GM19239 (cell line): Measurements from ENCODE around the gene LEAP2.

Experiments
- DNase-seq: peaks from one replicate; pipeline ENCODE4 v3.0.0; 2011; ENCODE audit warnings: low spot score; ENCODE audit not compliant: insufficient read length
- FAIRE-seq: peaks from 2 replicates; lab custom pipeline; 2011; peaks lifted over from hg19 to GRCh38; lab: Jason Lieb, UNC

The LEAP2 gene

DNA sequence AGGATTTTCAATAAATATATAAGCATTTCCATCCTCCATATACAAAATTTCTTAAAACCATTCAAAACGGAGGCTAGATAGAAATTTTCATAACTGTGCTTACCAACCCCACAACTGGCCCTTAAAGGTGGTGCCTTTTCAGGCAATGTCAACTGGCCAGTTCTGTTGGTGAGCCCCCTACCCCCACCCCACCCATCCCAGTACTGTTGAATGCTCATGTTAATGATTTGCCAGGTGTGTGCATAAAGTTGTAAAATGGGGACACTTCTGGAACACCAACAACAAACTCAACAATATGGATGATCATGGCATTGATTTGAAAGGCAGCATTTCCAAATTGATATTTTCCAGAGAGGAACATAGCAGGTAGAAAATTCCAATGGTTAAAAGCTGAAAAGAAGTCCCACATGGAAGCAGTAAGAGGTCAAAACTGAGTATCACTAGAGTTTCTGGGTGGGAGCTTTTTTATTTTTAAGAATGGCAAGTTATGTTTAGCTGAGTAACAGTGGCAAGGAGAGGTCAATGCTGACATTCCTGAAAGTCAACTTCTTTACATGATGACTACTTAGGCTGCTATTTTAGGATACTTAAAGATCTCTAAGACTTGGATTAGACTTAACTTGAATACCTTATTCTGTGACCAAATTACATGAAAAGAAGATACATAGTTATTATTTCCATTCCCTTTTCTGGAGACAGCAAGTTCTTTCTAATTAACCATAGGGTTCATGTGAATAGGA lies 2.7 kb downstream of the LEAP2 start:
- DNase-seq (no peak), FAIRE-seq (no peak)

DNA sequence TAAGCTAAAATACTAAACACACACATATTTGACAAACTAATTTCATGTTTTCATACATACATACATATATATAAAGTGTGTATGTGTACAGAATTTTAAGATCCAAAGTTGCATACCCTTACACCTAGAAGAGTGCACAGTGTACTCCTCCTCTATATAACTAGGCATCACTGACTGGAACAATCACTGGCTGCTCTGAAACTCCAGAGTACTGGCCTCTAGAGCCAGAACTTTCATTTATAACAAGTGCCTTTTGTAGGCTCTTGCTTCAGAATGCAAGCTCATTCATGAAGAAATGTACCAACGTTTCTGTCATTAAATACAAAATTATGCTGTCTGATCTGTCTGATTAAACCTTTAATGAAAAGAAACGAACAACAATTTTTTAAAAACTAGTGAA lies 4.0 kb downstream of the LEAP2 start:
- FAIRE-seq = no peak
- DNase-seq = no peak

DNA sequence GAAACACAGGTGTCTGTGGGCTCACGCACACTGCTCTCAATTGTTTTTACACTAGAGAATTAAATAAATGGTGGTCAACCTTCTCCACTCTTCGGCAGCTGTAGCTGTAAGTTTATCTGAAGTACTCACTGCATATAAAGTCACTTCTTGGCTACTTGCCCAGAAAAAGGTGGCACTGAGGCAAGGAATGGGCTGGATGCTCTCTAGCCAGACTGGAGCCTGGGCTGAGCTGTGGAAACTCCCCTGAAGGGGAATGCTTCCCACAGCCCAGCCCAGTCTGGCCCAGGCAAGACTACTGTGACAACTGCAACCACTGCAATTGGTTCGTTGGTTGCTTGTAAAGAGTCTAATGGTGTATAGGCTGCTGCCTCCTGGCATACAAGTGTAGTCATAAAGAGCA lies 4.5 kb downstream of the LEAP2 start:
- DNase-seq = no peak
- no peak for FAIRE-seq

DNA sequence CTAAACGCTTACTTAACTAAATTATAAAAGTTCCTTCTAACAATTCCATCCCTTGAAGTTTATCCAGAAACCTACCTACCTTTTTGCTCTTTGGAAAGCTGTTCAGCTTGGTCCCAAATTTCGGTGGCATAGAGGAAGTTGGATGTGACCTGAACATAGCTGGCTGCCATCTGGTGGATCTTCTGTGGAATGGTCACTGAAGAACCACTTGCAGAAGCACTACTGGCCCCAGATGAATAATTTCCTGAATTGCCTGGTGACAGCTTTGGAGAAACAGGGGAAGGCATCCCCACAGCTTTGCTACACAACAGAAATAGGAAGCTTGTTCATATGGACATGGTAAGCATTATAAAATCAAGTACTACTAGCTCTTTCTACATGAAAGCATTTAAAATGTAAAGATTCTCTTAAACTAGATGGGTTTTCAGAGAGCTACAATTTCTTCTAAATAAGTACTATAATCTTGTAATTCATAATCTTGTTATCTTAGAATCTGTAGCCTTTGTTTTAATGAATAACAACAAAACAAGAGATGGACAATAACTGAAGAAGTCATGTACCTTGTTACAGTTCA lies 9.9 kb downstream of the LEAP2 start:
- FAIRE-seq (peak; percentile 39), DNase-seq (peak; percentile 9)

DNA sequence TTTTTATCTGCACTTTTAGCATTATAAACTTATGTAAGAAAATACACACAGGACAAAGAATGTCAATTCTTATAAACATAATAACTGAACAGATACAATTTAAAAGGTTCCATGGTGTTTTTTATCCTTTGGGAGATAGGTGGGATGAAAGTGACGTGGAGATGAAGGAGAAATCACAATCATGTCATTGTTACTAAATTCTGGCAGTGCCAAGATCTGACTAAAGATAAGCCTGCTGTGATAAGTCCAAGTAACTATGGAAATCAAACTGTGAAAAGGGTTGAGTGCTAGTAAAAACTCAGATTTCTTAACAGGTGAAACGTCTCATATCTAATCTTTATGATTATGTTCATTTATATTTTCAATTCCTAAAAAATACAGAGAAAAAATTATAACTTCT lies 11.1 kb downstream of the LEAP2 start:
- FAIRE-seq (no peak), DNase-seq (no peak)

DNA sequence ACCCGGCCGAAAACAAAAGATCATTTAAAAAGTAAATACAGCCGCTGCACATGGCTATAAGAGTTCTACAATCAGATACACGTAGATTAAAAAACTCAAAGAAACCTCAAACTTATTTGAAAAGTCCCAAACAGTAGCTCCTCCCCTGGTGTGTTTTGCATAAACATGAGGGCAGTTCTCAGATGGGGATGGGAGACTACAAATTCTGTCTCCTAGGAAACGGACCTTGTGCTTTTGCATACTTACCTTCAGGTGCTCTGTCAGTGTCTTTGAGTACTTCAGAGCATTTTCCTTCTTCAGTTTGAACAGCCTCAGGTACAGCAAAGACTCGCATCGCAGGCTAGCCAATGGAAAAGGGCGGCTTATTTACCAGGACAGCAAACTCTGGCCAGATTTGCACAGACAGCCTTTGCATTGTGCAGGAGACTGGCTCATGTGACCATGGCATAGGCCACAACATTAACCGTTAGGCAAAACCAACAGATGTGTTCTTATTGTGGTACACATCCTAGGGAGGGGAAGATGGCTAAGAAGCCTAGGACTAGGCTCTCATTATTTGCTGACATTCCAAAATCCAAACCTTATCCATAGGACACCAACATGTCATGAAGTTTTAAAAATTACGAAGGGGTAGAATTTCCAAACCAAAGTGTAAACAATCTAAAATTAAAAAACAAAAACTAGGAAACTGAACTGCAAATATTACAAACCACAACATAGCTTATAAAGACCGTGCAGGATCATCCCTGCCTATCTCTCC lies 12.8 kb downstream of the LEAP2 start:
- FAIRE-seq (no peak), DNase-seq (no peak)

DNA sequence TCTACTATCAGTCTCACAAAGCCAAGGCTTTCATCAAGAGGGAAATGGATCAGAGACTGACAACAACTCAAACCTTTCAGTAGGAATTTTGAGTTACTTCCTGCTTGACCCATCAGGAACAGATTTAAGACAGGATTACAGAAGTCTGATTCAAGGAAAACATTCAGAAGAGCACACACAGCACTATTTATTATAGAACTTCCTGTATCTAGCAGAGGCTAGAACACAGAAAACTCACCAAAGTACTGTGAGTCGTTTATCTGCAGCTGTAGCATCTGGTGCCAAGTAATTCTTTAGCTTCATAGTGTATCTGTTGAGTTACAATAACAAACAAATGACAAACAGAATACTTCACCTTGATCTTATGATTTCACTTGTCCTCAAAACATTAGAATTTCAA lies 13.8 kb downstream of the LEAP2 start:
- no peak for FAIRE-seq
- no peak for DNase-seq

DNA sequence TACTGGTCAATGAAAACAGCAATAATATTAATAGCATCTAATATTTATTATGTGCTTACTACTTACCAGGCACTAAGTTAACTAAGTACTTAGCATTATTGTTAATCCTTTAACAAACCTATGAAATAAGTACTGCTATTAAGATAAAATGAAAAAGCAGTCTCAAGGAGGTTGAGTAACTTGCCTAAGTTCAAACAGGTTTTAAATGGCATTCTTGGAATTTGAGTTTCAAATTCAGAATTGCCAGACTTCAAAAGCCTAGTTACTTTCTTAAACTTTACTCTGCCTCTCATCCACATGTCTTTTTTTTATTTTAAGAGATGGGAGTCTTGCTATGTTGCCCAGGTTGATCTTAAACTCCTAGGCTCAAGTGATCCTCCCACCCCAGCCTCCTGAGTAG lies 16.0 kb downstream of the LEAP2 start:
- DNase-seq (no peak), FAIRE-seq (peak; percentile 71)

DNA sequence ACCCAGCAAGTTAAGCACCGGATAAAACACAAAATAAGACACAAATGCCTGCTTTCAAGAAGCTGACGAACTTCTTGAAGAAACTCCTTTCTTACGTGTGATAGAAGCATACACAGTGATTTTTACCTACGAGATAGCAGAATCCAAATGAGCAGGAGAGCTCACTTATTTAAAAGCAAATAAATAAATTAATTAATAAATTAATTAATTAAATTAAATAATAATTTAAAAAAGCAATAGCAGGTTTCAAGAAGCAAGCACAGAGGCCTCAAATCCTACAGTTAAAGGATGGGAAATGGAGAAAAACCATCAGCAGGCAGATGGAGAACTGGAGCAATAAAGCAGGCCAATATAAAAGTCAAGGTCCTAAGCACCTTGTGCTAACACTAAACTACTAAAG lies 17.3 kb downstream of the LEAP2 start:
- no peak for FAIRE-seq

DNA sequence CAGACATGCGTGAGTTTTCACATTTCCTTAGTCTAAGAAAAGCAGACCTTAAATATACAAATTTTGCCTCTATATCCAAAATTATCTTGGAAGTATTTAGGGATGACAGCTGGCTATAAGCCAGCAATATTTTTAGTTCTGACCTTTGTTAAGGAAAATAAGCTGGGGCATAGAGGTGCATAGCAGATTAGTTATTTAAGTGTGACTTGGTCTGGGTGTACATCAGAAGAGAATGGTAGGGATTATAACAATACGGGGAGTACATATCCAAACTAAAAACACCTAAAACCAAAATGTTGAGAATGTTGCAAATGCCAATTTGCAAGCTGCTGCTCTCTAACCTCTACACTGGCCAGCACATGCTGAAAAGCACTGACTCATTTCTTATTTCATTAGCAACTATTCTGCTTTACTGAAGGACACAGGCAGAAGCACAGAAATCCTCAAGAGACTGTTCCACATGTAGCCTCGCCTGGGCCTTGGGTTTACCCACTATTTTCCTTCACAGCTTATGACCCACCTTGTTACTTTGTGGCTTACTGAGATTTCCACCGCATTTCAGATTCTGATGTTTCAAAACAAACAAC lies 22.3 kb downstream of the LEAP2 start:
- FAIRE-seq = no peak
- no peak for DNase-seq

More for the DNA sequence above, 17.3 kb downstream of the LEAP2 start:
- no peak for DNase-seq

DNA sequence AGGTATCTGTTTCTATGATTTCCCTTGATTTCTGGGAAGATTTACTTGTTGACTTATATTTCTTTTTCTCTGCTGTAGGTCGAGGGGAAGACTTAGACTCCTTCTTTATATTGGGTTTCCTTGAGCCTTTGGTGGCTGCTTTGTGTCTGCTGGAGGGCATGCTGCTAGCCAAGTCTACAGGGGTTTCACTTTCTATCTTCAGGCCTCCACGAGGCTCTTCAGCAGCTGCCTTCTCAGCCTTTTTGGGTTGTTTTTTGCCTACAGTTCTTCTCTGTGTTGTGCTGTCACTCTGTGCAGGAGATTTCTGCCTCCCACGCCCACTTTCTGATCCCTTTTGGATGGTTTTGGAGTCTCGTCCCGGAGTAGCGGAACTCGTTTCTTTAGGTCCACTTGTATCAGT lies 23.2 kb downstream of the LEAP2 start:
- DNase-seq (peak; percentile 3), FAIRE-seq (peak; percentile 58)

DNA sequence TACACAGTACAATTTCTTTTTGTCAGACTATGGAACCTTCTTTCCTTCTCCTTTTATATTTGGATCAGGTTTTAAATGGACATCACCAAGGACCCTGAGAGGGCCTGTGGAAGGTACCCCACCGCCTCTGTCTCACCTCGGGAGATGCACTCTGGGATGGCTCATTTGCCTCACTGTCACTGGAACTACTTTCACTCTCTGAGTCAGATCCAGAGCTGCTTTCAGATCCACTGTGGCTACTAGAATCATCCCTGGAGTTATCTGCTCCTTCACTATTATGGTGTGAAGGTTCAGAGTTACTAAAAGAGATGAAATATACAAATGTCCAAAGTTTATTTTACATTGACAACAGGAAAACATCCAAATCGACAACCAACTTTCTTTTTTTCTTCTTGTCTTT lies 24.6 kb downstream of the LEAP2 start:
- FAIRE-seq (no peak), DNase-seq (no peak)

DNA sequence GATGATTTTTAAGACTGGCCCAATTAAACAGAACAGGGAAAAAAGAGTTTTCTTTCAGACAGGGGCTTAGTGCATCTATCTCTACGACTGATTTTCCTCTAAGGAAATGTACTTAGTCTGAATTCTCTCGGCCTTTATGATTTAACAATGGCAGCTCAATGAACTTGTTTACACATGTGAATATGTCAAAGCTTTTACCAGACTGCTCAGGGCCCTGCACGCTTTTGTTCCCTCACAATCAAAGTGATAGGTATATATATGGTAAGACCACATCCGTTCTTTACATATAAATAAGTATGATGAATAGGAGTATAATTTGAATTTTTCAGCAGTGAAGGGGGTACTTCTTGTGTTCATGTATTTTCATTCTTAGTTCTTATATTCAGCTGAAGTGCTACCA lies 27.6 kb downstream of the LEAP2 start:
- DNase-seq = no peak

DNA sequence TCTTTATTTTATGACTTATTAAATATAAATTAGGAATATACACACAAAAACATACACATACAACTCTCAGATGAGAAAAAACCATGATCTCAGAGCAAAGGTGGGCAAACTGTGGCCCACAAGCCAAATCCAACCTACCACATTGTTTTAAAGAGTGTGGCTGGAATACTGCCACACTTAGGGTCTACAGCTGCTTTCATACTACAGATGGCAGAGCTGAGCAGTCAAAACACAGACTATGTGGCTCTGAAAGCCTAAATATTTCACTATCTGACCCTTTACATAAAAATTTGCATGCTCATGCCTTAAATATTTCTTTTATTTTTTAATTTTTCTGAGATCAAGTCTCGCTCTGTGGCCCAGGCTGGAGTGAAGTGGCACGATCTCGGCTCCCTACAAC lies 28.3 kb downstream of the LEAP2 start:
- DNase-seq (no peak), FAIRE-seq (no peak)

More for the DNA sequence above, 27.6 kb downstream of the LEAP2 start:
- no peak for FAIRE-seq

DNA sequence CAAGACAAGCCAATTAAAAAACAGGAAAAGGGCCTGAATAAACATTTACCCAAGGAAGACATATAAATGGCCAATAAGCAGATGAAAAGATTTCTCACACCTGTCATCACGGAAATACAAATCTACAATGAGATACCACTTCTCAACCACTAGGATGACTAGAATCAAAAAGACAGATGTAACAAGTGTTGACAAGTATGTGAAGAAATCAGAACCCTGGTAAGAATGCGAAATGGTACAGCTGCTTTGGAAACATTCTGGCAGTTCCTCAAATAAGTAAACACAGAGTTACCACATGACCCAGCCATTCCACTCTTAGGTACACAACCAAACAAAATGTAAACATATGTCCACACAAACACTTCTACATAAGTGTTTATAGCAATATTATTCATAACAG lies 32.5 kb downstream of the LEAP2 start:
- no peak for DNase-seq
- FAIRE-seq = no peak

DNA sequence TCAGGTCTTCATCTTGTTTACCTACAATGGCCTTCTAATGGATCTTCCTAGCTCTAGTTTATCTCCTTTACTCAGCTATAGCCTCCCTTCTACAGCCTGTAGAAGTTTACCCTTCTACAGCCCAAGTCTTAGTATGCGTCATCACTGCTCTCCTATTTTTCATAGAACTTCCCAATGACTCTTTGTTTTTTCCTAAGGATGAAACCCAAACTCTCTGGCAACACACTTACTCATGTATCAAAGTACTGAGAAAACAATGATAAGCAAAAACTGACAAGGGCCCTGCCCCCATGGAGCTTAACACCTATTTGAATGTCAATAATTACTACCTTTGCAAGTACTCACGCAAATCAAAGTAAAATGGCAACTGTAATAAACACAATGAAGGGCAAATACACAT lies 33.7 kb downstream of the LEAP2 start:
- no peak for DNase-seq
- FAIRE-seq = no peak

DNA sequence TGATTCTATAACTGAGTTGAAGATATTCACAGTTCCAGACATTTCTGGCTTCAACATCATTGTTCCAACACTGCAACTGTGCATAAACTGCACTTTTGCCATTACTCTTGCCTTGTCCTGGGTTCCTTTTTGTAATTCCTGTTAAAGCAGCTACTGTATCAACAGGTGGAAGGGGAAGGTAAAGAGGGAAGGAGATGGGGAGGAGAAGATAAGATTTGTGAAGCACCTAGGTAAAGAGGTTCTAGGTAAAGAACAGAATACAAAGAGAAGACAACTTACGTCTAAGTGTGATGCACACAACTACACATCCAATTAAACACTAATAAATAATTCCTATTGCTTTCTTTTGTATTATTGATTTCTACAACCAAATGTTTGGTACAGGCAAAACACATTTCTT lies 36.2 kb downstream of the LEAP2 start:
- FAIRE-seq = no peak
- no peak for DNase-seq

DNA sequence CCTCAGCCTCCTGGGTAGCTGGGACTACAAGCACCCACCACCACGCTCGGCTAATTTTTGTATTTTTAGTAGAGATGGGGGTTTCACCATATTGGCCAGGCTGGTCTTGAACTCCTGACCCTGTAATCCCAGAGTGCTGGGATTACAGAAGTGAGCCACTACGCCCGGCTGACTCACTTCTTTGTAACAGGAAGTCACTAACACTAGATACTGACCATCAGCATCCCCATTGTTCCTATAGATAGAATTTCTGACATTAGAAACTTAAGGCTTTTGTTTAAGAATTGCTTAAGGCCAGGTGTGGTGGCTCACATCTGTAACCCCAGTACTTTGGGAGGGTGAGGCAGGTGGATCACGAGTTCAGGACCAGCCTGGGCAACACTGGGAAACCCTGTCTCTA lies 42.2 kb downstream of the LEAP2 start:
- FAIRE-seq = no peak
- no peak for DNase-seq

DNA sequence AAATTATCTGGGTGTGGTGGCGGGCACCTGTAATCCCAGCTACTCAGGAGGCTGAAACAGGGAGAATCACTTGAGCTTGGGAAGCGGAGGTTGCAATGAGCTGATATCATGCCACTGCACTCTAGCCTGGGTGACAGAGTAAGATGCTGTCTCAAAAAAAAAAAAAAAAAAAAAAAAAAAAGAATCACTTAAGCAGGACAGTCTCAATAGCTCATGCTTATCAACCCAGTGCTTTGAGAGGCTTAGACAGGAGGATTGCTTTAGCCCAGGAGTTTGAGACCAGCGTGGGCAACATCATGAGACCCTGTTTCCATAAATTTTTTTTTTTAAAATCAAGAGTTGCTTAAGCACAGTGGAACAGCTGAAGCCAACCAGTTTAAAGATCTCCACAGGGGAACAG lies 42.6 kb downstream of the LEAP2 start:
- DNase-seq (no peak), FAIRE-seq (no peak)
